ENCODE results near the gene SUFU.

- no peak for TF ChIP-seq CTCF (IDR thresholded peaks at IDR 0.05)
- no peak for TF ChIP-seq POLR2AphosphoS5 (IDR thresholded peaks at IDR 0.05; ENCODE audit: insufficient read depth in 1 of 2, low read depth in 1 of 2)
Observed at GRCh38 chr10:102585026-102585425, 81.3 kb downstream of the SUFU start.

All from vagina (tissue), 2 donors.